K562 (cell line): Measurements from ENCODE around the gene LENG8. TPM values are rescaled to one million over a fixed set of nuclear protein-coding genes. Genes with fewer than 3 reads are reported as not detected.

Experiments used
- CCNT2 ChIP-seq: IDR thresholded peaks from 2 replicates; pipeline ENCODE4 v1.6.1; 2011; ENCODE audit warnings: borderline replicate concordance, low read depth, mild to moderate bottlenecking, moderate library complexity, mixed read lengths, low read length; ENCODE audit not compliant: insufficient read length; ENCODE audit errors: extremely low read depth
- E2F6 ChIP-seq, 2 experiments: IDR thresholded peaks; 2 replicates each; pipeline ENCODE4 v1.6.1; 2011; ENCODE audit warnings: borderline replicate concordance in 1 of 2, control low read depth in 1 of 2, low read depth in 1 of 2, low read length in 1 of 2, mild to moderate bottlenecking in 1 of 2, mixed read lengths in 1 of 2, moderate library complexity in 1 of 2; ENCODE audit not compliant: insufficient read depth in 1 of 2, insufficient read length in 1 of 2, poor library complexity in 1 of 2, severe bottlenecking in 1 of 2; ENCODE audit errors: extremely low read depth in 1 of 2
- HNRNPLL ChIP-seq: fragments of 200-400 bp; formaldehyde crosslinking; IDR thresholded peaks from 2 replicates; pipeline ENCODE4 v1.6.1; 2017; ENCODE audit warnings: low read length, low read depth, mild to moderate bottlenecking; ENCODE audit not compliant: poor library complexity, severe bottlenecking
- KDM4B ChIP-seq, 2 experiments: fragments of 450-650 bp in 1 of 2; sonication (generic) in 1 of 2; IDR thresholded peaks; 2 replicates each; pipeline ENCODE4 v1.6.1; 2016 to 2017; ENCODE audit warnings: borderline replicate concordance in 2 of 2, antibody characterized with exemption in 1 of 2, low read depth in 1 of 2, mild to moderate bottlenecking in 1 of 2
- KDM5B ChIP-seq: fragments of 200-600 bp; sonication (generic); IDR thresholded peaks from 2 replicates; pipeline ENCODE4 v1.6.1; 2012; ENCODE audit warnings: low read depth, mild to moderate bottlenecking, moderate library complexity, low read length, control low read depth, inconsistent platforms; ENCODE audit not compliant: insufficient replicate concordance
- MAX ChIP-seq: sonication (generic); formaldehyde crosslinking; IDR thresholded peaks from 2 replicates; pipeline ENCODE4 v1.9.0; 2022; ENCODE audit warnings: mild to moderate bottlenecking, missing genetic modification reagents
- MYC ChIP-seq, 2 experiments: fragments of 250-450 bp in 1 of 2; sonication (Bioruptor Pico) in 1 of 2; IDR thresholded peaks; 2 replicates each; pipeline versions ENCODE4 v1.5.1 to v1.6.1; 2012 to 2021; ENCODE audit warnings: low read depth in 2 of 2, borderline replicate concordance in 1 of 2, improper control_type of control experiment in 1 of 2, low read length in 1 of 2, mild to moderate bottlenecking in 1 of 2, moderate library complexity in 1 of 2
- NRF1 ChIP-seq, 2 experiments: fragments of 450-650 bp; IDR thresholded peaks in 1 of 2; conservative IDR thresholded peaks in 1 of 2; 2 replicates each; pipeline ENCODE4 v1.6.1; 2014; ENCODE audit warnings: mild to moderate bottlenecking in 2 of 2
- PHTF2 ChIP-seq: fragments of 250-450 bp; sonication (Bioruptor Pico); IDR thresholded peaks from 2 replicates; pipeline ENCODE4 v1.5.0; 2021; ENCODE audit warnings: mild to moderate bottlenecking
- TEAD2 ChIP-seq: fragments of 450-650 bp; IDR thresholded peaks from 2 replicates; pipeline ENCODE4 v1.6.1; 2016; ENCODE audit warnings: missing genetic modification characterization, control low read depth, missing compliant biosample characterization
- TRIM25 ChIP-seq: fragments of 450-650 bp; IDR thresholded peaks from 2 replicates; pipeline ENCODE4 v1.7.0; 2016; ENCODE audit warnings: borderline replicate concordance
- USF1 ChIP-seq: sonication (generic); formaldehyde crosslinking; IDR thresholded peaks from 2 replicates; pipeline ENCODE4 v1.9.0; 2022; ENCODE audit warnings: mild to moderate bottlenecking, missing genetic modification reagents
- ZNF121 ChIP-seq: sonication (generic); formaldehyde crosslinking; conservative IDR thresholded peaks from 2 replicates; pipeline ENCODE4 v1.8.0; 2022; ENCODE audit warnings: missing genetic modification reagents
- ZNF431 ChIP-seq: sonication (generic); formaldehyde crosslinking; IDR thresholded peaks from 2 replicates; pipeline ENCODE4 v1.8.0; 2022; ENCODE audit warnings: mild to moderate bottlenecking, missing genetic modification reagents
- polyA plus RNA-seq, 8 experiments: library from polyadenylated mRNA; depleted of rRNA in 4 of 8; stranded (reverse) in 5 of 8; unstranded in 3 of 8; fragments of >200 nt; fragmentation: Nextera tagmentation in 2 of 8; fragmentation: Illumina TruSeq in 1 of 8; extraction: Ambion mirVana in 2 of 8; extraction: Trizol in 1 of 8; gene quantifications; 2 replicates each; pipeline versions ENCODE4 v1.2.1 to v1.2.3, GENCODE V29; 2011 to 2014; ENCODE audit warnings: inconsistent platforms in 1 of 8, missing spikeins in 1 of 8
- total RNA-seq, 7 experiments: library from RNA; depleted of rRNA in 6 of 7; stranded (reverse); fragments of >200 nt in 6 of 7; fragmentation: Illumina TruSeq in 2 of 7; extraction: Trizol in 2 of 7; gene quantifications; 2 replicates each; pipeline versions ENCODE4 v1.2.1 to v1.2.3, GENCODE V29; 2011 to 2021; ENCODE audit warnings: low replicate concordance in 1 of 7
- TF ChIP-seq, protein P1 (sequence below): sonication (generic); formaldehyde crosslinking; IDR thresholded peaks from 2 replicates; pipeline ENCODE4 v1.4.0; 2020; ENCODE audit warnings: mild to moderate bottlenecking, missing genetic modification reagents

LENG8 gene
- total and polyA plus RNA-seq, 9 of the 15 experiments (the other 6 are each of a cell fraction or from before 2014, with no cell fraction given) = 0.74 to 146 (median 28.1) TPM

- TF ChIP-seq E2F6 (IDR thresholded peaks at IDR 0.05; ENCODE audit: borderline replicate concordance in 1 of 2, extremely low read depth in 1 of 2, insufficient read depth in 1 of 2, insufficient read length in 1 of 2, low read depth in 1 of 2, low read length in 1 of 2, poor library complexity in 1 of 2, severe bottlenecking in 1 of 2) (peak; percentile 73 to 86), USF1 (CRISPR knock-in tag) (peak; percentile 39; the same call in 1 of the 2 replicates), MYC (IDR thresholded peaks at IDR 0.05; ENCODE audit: low read depth, low read length) (peak; percentile 8; the same call in 1 of the 2 replicates), MYC (CRISPR knock-in tag; IDR thresholded peaks at IDR 0.05; ENCODE audit: borderline replicate concordance, low read depth) (no peak), KDM5B (peak; percentile 46), TEAD2 (tag) (no peak), CCNT2 (peak; percentile 4), PHTF2 (no peak), HNRNPLL (peak; percentile 99), ZNF121 (CRISPR knock-in tag) (no peak), MAX (CRISPR knock-in tag) (peak; percentile 87), KDM4B (IDR thresholded peaks at IDR 0.05; ENCODE audit: borderline replicate concordance in 2 of 2, low read depth in 1 of 2) (no peak), ZNF431 (peak; percentile 10), NRF1 (conservative IDR thresholded peaks at IDR 0.05 in 1 of 2, IDR thresholded peaks at IDR 0.05 in 1 of 2) (peak; percentile 77 to 81), TRIM25 (no peak)
- TF ChIP-seq, protein P1, sequence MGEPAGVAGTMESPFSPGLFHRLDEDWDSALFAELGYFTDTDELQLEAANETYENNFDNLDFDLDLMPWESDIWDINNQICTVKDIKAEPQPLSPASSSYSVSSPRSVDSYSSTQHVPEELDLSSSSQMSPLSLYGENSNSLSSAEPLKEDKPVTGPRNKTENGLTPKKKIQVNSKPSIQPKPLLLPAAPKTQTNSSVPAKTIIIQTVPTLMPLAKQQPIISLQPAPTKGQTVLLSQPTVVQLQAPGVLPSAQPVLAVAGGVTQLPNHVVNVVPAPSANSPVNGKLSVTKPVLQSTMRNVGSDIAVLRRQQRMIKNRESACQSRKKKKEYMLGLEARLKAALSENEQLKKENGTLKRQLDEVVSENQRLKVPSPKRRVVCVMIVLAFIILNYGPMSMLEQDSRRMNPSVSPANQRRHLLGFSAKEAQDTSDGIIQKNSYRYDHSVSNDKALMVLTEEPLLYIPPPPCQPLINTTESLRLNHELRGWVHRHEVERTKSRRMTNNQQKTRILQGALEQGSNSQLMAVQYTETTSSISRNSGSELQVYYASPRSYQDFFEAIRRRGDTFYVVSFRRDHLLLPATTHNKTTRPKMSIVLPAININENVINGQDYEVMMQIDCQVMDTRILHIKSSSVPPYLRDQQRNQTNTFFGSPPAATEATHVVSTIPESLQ (CRISPR knock-in tag) = 0 out of 2 replicates have a peak, but pooled peaks have one; percentile 24
Observed at GRCh38 chr19:54463531-54464043, 14.6 kb downstream of the LENG8 start, which contains the start of gene LENG9 (continued).
